ENCODE measurements around the gene IFFO2.

Gene IFFO2

GRCh38 chr1:18945401-18945849 is 11.1 kb downstream of the IFFO2 start:
- Histone ChIP-seq H3F3A (ENCODE audit: insufficient read depth, low read length) (no peaks in the 10 kb centered on the region), H3K27me3 (replicated peaks; ENCODE audit: insufficient read depth, low read length) (no peaks in the 10 kb centered on the region), H3K36me3 (replicated peaks; ENCODE audit: insufficient read depth, low read length) (no peaks in the 10 kb centered on the region), H3K9me3 (replicated peaks; ENCODE audit: insufficient read depth, low read length) (no peaks in the 10 kb centered on the region), H4K20me1 (ENCODE audit: insufficient read depth, low read length) (no peaks in the 10 kb centered on the region), H3K9ac (ENCODE audit: low read length) (no peak overlapping the region), H3K4me2 (ENCODE audit: low read depth, low read length) (no peak overlapping the region), H3K9me2 (replicated peaks; ENCODE audit: insufficient read depth, low read length) (no peaks in the 10 kb centered on the region), H3K79me2 (ENCODE audit: low read length) (peaks cover 84% of the 10 kb centered on the region), H3K4me1 (ENCODE audit: low read length) (peaks cover 15% of the 10 kb centered on the region), H3K27ac (ENCODE audit: low read length) (no peak overlapping the region), H2AFZ (ENCODE audit: low read length) (no peak overlapping the region), H3K4me3 (ENCODE audit: low read length) (no peak overlapping the region)
- TF ChIP-seq CTCF (IDR thresholded peaks at IDR 0.05; ENCODE audit: low read length) (no peak), EZH2phosphoT487 (IDR thresholded peaks at IDR 0.05; ENCODE audit: low read length) (no peak), EZH2 (optimal IDR thresholded peaks at IDR 0.05; ENCODE audit: low read depth, low read length) (no peak)
- no peak for DNase-seq

GRCh38 chr1:18944810-18945209 is 11.7 kb downstream of the IFFO2 start:
- H2AFZ ChIP-seq (ENCODE audit: low read length) = no peak overlapping the region
- H3K27ac ChIP-seq (ENCODE audit: low read length) = no peak overlapping the region
- no peaks in the 10 kb centered on the region for H3K27me3 ChIP-seq (replicated peaks; ENCODE audit: insufficient read depth, low read length)
- no peaks in the 10 kb centered on the region for H3F3A ChIP-seq (ENCODE audit: insufficient read depth, low read length)
- H3K36me3 ChIP-seq (replicated peaks; ENCODE audit: insufficient read depth, low read length) = no peaks in the 10 kb centered on the region
- no peaks in the 10 kb centered on the region for H4K20me1 ChIP-seq (ENCODE audit: insufficient read depth, low read length)
- no peak overlapping the region for H3K4me2 ChIP-seq (ENCODE audit: low read depth, low read length)
- peaks cover 83% of the 10 kb centered on the region for H3K79me2 ChIP-seq (ENCODE audit: low read length)
- no peaks in the 10 kb centered on the region for H3K9me2 ChIP-seq (replicated peaks; ENCODE audit: insufficient read depth, low read length)
- DNase-seq = no peak
- TF ChIP-seq EZH2 (optimal IDR thresholded peaks at IDR 0.05; ENCODE audit: low read depth, low read length) = no peak
- TF ChIP-seq EZH2phosphoT487 (IDR thresholded peaks at IDR 0.05; ENCODE audit: low read length) = no peak
- no peak for TF ChIP-seq CTCF (IDR thresholded peaks at IDR 0.05; ENCODE audit: low read length)
- H3K4me3 ChIP-seq (ENCODE audit: low read length) = no peak overlapping the region
- H3K4me1 ChIP-seq (ENCODE audit: low read length) = peaks cover 15% of the 10 kb centered on the region
- H3K9ac ChIP-seq (ENCODE audit: low read length) = no peak overlapping the region
- H3K9me3 ChIP-seq (replicated peaks; ENCODE audit: insufficient read depth, low read length) = no peaks in the 10 kb centered on the region

- no peak for TF ChIP-seq EZH2 (optimal IDR thresholded peaks at IDR 0.05; ENCODE audit: low read depth, low read length)
- TF ChIP-seq CTCF (IDR thresholded peaks at IDR 0.05; ENCODE audit: low read length) = no peak
- TF ChIP-seq EZH2phosphoT487 (IDR thresholded peaks at IDR 0.05; ENCODE audit: low read length) = no peak
- no peaks in the 10 kb centered on the region for H3K27me3 ChIP-seq (replicated peaks; ENCODE audit: insufficient read depth, low read length)
- no peak for DNase-seq
- H4K20me1 ChIP-seq (ENCODE audit: insufficient read depth, low read length) = no peaks in the 10 kb centered on the region
- H3K4me2 ChIP-seq (ENCODE audit: low read depth, low read length) = no peak overlapping the region
- H3K4me1 ChIP-seq (ENCODE audit: low read length) = peaks cover 13% of the 10 kb centered on the region
- no peaks in the 10 kb centered on the region for H3K36me3 ChIP-seq (replicated peaks; ENCODE audit: insufficient read depth, low read length)
- no peaks in the 10 kb centered on the region for H3K9me3 ChIP-seq (replicated peaks; ENCODE audit: insufficient read depth, low read length)
- H2AFZ ChIP-seq (ENCODE audit: low read length) = no peak overlapping the region
- H3K79me2 ChIP-seq (ENCODE audit: low read length) = peaks cover 83% of the 10 kb centered on the region
- no peaks in the 10 kb centered on the region for H3F3A ChIP-seq (ENCODE audit: insufficient read depth, low read length)
- no peak overlapping the region for H3K9ac ChIP-seq (ENCODE audit: low read length)
- H3K4me3 ChIP-seq (ENCODE audit: low read length) = no peak overlapping the region
- no peaks in the 10 kb centered on the region for H3K9me2 ChIP-seq (replicated peaks; ENCODE audit: insufficient read depth, low read length)
- H3K27ac ChIP-seq (ENCODE audit: low read length) = no peak overlapping the region
Observed at GRCh38 chr1:18943914-18944572, 12.4 kb downstream of the IFFO2 start.

Data from MM.1S (cell line).